ENCODE results near the gene BHLHA15.

BHLHA15 gene

DNA sequence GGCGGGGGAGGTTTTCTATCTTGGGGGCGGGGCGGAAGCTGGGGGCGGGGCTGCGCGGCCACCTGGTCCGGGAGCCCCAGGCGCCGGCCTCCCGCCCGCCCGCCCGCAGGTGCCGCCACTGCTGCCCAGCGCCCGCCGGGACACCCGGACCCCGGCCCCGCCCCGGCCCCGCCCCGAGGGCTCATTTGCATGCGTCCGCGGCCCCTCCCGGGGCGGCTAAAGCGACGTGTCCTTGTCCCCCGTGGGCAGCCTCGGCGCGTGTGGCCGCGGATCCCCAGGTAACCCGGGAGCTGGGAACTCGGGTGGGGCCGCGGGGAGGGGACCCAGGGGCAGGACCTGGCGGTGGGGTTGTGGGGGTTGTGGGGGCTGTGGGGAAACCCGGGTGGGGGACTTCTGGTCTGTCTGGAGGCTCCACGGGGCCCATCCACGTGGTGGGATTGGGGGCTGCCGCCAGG lies at the start of gene BHLHA15:
BHLHA15 (plus strand) TSS at position 219 of the 455 bp plus-strand sequence. CDS start 871 bp downstream, outside the sequence.
- no peak for DNase-seq (ENCODE audit: low read depth in 2 of 2)

DNA sequence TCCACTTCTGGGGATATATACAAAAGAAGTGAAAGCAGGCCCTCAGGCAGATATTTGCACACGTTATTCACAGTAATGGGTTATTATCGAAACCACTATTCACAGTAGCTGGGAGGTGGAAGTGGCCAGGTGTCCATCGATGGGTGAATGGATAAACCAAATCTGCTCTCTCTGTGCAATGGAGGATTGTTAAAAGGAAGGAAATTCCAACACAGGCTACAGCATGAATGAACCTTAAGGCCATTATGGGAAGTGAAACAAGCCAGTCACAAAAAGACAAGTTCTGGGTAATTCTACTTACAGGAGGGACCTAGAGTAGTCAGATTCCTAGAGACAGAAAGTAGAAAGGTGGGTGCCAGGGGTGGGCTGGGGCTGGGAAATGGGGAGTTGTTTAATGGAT lies 48.5 kb upstream of the BHLHA15 start:
- DNase-seq (ENCODE audit: low read depth in 2 of 2), result no peak

DNA sequence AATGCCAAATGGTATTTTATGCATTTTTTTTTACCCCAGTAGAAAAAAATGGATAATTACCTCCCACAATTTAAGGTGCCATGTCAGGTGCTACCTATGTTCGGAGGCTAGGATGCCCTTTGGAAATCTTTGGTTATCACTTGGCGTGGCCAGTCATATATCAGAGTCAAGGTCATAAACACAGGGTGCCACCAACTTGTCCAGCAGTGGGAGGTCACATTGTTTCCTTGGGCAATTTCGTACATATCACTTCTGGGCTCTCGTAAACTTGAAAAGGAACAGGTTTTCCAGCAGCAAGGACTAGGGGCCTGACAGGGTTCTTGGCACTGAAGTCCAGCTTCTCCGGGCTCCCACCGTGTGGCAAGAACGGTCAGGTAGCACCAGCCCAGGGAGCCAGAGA lies 48.0 kb upstream of the BHLHA15 start:
- no peak for DNase-seq (ENCODE audit: low read depth in 2 of 2)

DNA sequence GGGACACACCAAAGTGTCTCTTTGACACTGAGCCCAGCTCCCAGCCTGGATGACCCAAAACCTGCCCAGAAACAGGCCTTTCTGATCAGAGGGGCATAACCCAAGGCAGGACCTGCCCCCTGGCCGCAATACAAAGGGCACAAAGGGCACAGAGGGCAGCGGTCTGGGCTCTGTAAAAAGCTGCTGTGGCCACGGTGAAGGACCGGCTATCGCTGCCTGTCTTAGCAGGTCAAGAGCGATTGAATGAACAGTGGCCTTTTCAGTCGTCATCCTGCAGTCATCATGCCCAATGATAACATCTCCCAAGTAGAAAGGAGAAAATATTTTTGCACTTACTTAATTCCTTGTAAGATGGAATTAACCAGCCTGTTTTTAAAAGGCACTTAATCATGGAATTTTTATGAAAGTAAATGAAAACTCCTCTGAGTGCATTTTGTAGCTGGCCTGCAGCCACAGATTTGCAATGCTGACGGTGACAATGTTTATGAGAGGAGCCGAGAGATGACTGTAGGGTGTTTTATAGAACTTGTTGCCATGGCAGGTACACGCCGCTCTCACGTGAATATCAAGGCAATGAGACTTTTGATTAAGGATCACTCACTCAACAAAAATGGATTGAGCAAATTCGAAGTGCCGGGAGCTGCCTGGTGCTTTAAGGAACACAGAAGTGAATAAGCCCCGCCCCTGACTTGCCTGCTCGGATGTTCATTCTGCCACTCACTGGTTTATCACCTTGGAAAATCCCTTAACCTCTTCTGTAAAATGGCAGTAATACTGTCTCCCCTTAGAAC lies 47.3 kb upstream of the BHLHA15 start:
- DNase-seq (ENCODE audit: low read depth in 2 of 2), result no peak

DNA sequence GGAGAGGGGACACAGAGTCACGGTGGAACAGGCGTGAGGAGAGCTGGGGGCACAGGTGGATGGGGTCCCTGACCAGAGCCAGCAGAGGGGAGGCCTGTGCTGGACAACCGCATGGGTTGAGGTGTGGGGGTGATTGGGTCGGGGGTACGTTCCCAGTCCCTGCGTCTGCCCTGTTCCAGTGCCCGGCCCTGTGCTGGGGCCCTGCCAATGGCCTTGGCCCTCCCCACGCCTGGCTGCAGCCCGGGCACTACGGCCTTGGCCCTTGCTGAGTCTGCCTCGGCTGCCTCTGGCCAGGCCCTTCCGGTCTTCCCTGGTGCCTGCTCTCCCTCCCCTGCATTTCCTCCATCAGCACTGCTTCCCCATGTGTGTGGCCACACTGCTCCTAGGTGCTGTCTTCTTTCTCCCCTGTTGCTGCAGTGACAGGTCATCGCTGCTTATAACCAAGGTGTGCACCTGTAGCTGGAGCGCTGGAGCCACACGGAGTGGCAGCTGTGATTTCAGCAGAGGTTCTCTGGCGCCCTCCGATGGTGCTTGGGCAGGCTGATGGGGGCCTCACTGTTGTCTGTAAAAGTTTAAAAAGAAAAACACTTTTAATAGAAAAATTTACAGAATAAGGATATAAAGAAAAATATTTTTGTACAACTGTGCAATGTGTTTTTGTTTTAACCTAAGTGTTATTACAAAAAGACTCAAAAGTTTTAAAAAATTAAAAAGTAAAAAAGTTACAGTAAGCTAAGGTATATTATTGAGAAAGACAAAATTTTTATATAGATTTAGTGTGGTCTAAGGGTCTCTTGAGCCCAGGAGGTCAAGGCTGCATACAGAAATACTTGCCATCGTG lies 45.2 kb upstream of the BHLHA15 start:
- DNase-seq (ENCODE audit: low read depth in 2 of 2), result no peak

DNA sequence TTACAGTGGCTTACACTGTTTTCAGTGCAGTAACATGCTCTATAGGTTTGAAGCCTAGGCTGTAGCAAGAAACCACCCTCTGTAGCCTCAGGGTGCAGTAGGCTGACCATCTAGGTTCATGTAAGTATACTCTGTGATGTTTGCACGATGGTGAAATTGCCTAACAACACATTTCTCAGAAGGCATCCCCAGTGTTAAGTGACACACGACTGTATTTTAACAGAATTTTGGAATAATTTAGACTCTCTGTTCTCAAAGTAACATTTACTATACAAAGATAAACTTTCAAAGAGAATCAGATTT lies 44.6 kb upstream of the BHLHA15 start:
- no peak for DNase-seq (ENCODE audit: low read depth in 2 of 2)

DNA sequence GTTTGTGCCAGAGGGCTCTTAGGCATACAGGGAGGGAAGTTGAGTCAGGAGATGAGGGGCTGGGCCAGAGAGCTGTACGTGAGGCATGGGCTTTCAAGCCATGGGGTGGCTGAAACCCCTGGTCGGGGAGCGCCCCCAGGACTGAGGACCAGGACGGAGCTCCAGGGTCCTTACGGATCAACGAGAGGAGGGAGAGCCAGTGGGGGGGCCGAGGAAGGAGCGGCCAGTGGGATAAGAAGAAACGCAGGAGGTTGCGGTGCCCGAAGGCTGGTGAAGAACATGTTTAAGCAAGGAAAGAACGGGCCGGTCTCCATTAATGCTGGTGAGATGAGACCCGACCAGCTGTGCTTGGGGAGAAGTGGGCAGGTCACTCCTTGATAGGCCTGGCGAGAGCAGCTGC lies 43.6 kb upstream of the BHLHA15 start:
- no peak for DNase-seq (ENCODE audit: low read depth in 2 of 2)

DNA sequence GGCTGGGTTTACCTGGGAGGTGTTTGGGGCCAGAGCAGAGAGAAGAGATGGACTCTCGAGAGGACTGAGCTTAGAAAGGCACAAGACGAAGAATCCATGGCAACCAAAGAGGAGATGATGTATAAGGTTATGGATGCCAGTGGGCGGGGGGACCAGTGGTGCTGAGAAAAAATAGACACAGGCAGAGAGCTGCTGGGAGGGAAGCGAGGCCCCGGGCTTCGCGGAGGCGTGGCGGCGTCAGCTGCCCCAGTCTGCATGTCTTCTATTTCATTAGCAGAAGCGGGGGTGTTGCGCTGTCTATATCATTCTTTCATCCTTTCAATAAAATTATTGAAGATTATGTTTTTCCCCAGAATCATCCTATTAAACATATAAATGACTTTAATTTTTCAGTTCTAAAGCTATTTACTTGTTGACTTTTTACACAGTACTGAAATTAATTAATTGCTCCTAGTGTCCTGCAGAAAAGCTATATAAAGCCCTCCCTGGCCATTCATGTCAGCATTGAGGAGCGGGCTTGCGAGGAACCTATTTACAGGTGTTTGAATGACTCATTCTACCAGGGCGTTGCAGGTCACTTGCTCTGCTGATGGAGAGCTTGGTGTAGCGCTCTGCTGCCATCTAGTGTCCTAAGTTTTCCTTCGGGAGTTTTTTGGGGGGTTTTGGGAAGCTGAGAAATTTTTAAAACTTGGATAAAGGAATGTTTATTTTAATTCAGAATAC lies 42.9 kb upstream of the BHLHA15 start:
- DNase-seq (ENCODE audit: low read depth in 2 of 2), result peak; percentile 13 to 46

DNA sequence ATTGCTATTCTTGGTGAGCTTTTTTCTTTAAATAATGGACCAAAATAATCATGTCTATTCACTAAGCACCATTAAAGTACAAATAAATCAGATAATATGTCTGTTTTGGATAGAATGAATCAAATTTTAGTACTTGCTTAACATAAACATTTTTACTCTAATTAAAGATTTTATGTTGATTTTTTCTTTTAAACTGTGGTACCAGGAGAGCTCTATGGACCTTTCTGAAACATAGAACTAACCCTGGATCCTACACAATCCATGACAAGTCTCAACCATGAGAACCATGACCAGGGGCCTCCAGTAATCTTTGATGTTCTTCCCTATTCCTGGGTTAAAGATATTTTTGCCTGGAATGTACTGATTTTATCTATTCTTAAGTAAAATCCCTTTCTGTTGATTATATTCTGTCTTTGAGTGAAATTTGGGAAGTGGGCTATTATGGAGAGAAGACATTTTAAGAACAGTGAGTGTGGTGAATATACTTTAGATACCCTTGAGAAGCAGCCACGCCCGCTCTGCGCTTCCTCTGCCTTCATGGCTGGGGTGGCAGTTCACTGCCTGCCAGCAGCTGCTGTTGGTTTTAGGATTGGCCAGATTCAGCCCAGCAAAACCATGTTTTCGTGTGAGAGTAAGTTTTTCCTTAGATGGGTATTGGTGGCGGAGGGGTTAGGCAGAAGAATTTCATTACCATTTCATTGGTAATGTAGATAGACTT lies 42.2 kb upstream of the BHLHA15 start:
- DNase-seq (ENCODE audit: low read depth in 2 of 2), result no peak

DNA sequence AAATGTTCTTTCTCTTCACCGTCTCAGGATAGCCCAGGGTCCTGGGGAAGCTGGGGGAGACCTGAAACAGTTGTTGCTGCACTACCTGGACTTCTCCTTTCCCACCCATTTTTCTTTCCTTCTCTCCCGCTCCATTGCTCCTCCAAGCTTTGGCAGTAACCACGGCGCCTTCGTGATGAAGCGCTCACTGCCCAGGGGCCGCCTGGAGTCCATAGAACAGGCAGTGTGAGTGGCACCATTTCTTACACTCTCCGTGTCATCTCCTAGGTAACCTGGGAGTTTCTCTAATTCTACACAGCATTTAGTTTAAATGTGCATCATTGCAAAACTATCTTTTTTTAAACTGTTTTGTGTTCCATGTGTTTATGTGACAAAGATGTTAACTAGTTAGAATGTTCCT lies 40.3 kb upstream of the BHLHA15 start:
- no peak for DNase-seq (ENCODE audit: low read depth in 2 of 2)

DNA sequence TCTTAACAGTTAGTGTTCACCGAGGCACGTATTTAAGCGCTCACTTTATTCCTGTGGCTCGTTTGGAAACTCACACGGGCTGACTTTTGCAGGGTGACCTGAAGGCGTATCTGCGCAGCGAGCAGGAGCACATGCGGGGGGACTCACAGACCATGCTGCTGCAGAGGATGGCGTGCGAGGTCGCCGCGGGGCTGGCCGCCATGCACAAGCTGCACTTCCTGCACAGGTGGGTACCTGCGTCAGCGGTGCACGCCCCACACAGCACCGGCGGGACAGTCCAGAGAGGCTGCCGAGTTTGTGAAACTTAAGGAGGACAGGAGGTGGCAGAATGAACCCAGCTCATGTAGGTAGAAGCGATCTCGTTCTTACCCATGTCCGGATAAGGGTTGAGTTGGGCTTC lies 39.8 kb upstream of the BHLHA15 start:
- no peak for DNase-seq (ENCODE audit: low read depth in 2 of 2)

DNA sequence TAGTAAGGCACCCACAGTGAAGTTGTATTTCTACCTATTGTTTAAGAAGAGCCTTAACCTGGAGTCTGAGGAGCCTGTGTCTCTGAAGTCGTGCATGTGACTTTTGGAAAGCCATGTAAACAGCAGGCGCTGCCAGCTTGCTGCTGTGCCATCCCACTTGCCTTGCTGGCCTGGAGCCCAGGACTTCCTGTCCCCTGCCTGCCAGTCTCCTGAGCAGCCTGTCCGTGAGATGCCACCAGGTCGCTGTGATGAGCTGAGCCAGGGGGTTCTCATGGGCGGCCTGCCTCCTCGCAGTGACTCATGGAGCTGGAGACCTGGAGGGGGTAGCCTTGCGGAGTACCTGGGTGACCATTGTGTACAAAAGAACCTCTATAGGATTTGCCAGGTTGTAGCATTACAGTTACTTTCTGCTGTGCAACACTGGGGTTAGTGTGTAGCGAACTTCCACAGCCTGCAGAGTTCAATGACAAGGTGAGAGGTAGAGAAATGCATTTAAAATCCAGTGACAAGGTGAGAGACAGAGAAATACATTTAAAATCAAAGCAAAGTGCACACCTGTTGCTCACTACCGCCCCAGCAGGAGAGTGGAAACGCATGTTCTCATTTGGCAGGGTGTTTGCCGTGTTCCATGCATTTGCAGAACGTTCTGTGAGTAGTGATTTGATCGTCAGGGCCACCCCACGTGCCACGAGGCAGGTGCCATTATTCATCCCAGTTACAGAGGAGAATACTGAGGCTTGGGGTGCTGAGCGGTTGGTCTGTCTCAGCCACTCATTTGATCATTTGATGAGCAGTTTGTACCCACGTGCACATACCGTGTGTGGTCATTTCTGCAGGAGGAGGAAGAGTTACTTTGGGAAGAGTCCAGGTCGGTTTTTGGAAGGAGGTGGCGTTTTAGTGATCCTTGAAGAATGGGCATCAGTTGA lies 36.6 kb upstream of the BHLHA15 start:
- DNase-seq (ENCODE audit: low read depth in 2 of 2), result no peak

DNA sequence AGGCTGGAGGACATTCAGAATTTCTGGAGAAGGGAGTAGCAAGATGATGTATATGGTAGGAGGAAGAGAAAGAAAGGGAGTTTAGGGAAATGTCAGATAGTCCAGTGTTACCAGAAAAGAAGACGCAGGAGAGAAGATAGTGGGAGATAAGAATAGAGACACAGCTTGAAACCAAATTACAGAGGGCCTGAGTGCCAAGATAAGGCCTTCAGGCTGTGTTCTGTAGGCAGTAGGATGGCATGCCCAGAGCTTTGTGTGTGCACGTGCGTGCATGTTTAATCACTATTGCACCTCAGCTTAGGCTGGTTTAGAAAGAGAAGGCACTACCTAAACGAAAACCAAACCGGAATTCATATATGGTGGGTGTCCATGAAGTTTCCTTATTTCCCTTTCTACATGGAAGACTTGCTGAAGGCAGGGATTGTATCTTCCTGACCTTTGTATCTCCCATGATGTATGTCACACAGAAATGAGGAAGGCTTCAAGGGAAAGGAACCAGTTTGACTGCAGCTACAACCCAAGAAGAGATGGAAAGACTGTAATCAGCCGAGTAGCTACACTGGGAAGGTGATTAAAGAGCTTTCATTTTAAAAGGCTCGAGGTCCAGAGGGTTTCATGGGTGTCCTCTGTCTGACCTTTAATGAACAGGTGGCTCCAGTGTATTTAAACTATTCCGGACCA lies 35.8 kb upstream of the BHLHA15 start:
- DNase-seq (ENCODE audit: low read depth in 2 of 2), result no peak

DNA sequence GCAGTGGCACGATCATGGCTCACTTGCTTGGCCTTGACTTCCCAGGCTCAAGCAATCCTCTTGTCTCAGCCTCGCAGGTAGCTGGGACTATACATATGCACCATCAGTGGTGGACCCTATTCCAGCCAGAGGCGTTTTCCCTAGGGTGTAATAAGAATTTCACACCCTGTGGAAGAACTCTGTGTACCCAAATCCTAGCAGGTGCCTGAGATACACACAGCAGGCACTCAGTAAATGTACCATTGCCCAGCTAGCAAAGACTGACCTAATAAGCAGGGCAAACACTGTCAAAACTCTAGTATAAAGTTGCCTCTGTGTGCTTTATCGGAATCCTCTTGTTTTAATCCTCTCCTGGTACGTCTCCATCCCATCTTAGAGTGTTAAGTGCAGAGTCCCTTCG lies 33.7 kb upstream of the BHLHA15 start:
- no peak for DNase-seq (ENCODE audit: low read depth in 2 of 2)

DNA sequence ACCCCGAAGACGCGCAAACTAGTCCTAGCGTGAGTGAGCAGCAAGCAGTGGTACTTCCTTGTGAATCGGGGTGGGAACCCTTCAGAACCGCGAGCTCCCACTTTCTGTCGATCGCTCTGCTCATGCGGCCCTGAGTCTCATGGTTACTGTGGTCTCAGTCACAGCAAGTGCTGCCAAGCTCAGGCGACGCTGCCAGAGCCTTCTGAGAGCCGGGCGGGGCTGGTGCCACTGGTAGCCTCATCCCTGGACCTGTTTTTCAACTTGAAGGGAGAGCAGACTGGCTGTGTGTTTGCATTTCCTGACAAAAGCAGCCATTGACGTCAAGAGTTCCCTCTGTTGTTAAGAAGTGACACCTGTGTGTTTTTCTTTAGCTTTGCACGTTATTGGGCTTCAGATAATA lies 32.9 kb upstream of the BHLHA15 start:
- no peak for DNase-seq (ENCODE audit: low read depth in 2 of 2)

DNA sequence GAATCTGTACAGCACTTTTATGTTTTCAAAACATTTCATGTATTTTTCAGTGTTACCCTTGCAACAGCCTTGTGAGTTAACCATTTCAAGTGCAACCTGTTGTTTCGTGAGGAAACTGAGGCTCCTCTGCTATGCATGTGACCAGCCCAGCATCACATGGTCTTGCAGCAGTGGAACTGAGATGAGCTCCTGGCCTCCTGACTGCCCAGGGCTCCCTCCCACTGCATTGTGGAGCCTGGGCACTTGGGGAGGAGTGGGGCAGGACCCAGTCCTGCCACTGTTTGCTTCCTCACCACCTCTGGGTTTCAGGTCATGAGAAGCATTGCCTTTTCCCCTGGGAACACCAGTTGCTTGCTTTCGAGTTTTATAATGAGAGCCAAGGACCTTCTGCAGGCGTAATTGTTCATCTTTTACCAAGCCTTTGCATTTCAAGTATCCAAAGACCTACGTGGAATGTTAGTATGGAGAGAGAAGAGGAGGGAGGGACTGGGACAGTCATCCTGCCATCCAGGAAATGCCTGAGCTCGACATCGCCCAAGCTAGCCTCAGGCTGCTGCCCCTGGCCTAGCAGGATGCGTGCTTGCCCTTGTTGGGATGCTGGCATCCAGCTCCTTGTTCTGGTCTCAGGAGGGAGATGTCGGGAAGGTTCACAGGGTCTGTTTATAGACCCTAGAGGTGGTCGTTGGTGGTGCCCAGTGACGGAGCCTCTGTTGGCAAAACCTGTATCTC lies 32.3 kb upstream of the BHLHA15 start:
- DNase-seq (ENCODE audit: low read depth in 2 of 2), result no peak

DNA sequence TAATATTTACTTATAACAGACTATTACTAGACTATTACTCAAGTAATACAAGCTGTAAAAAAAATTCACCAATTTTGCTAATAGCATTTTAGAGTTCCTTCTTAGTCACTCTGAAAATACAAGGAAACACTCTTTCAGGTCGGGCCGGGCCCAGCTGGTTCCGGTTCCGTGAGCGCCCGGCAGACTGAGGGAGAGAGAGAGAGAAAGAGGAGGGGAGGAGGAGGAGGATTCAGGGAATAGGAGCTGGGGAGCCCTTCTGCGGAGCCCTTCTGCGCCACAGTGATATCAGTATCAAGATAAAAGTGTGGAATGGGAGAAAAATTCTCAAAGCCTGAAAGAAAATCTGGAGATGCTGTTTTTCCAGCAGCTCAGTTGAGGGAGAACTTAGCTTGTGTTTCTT lies 30.5 kb upstream of the BHLHA15 start:
- DNase-seq (ENCODE audit: low read depth in 2 of 2), result no peak

DNA sequence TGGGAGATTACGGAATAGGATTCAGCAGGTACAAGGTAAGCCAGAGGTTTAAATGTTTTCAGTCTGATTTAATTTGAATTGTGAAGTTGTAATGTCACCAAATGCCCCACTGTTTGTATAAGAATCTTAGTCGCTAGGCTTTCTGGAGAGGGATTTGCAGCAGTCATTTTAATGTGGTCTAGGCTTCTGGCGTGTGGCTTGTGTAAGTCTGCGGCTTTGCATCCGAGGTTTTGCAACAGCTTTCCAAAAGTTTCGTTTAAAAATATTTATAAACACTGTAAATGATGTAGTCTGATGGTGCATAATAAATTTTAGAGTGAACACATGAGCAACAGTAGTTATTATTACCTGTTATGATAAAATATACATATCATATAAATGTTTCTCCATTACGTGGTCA lies 26.1 kb upstream of the BHLHA15 start:
- no peak for DNase-seq (ENCODE audit: low read depth in 2 of 2)

DNA sequence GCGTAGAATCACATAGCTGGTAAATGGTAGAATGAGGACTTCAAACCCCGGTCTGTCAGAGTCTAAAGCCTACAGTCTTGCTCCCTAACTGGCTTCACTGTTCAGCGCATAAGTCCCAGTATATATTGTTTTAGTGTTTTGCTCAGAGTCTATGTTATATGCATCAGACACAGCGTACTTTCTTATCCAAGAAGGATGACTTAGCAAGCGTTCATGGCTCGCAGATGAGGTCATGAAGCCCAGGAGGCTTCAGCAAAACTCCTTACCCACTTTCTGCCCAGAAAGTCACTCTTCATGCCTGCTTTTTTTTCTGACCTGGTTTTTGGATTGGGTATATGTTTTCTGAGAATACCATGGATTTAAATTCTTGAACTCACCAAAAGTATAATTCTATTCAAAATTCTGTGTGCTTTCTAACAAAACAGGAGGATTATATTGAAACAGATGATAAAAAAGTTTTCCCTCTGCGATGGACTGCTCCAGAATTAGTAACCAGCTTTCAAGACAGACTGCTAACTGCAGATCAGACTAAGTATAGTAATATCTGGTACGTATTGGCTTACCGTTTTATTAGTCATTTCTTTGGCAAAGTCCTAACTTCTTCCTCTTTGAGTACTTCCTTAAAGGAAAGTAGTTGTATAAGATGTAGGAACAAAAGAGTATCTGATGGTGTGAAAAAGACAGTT lies 24.6 kb upstream of the BHLHA15 start:
- DNase-seq (ENCODE audit: low read depth in 2 of 2), result no peak

Data from stimulated activated CD8-positive, alpha-beta memory T cell treated with anti-CD3 and anti-CD28 coated beads, Interleukin-15, amount 100 ng/mL, for 4 hours (primary cell).